ENCODE measurements around the gene PIM3.
"Not testable (repeated sequence)": the region's sequence is repeated elsewhere in the genome, so short reads cannot be mapped to it uniquely, and the experiment has no call there.

The PIM3 gene

GRCh38 chr22:49942565-49943404, 17.8 kb upstream of the PIM3 start:
- DNase-seq = no peak

- no peak for DNase-seq
These were observed 17.2 kb upstream of the PIM3 start for GRCh38 chr22:49943405-49943765.

GRCh38 chr22:49943771-49944398, 16.7 kb upstream of the PIM3 start:
- DNase-seq = no peak

DNA sequence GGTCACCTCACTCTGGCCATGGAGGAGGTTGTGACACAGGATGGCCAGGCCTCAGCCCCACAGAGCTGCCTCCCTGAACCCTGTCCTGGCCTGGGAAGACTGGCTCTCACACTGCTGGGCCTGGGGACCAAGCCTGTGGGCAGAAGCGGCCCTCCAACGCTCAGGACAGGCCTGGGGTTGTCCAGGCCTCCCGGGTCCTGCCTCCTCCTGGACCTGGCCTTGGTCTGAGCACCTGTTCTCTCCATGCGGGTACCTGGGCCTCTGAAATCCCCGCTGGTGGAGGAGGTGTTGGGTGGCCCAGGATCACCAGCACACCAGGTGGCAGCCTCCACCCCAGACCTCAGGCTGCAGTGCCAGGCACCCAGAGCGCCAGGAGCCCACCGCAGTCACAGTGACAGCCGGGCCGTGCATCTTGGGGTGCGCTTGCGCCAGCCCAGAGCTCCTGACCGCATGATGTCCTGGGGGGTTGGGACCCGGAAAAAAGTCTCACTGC, 16.1 kb upstream of the PIM3 start:
- no peak for DNase-seq

GRCh38 chr22:49945042-49945794, 15.4 kb upstream of the PIM3 start:
- not testable (repeated sequence) for DNase-seq

DNA sequence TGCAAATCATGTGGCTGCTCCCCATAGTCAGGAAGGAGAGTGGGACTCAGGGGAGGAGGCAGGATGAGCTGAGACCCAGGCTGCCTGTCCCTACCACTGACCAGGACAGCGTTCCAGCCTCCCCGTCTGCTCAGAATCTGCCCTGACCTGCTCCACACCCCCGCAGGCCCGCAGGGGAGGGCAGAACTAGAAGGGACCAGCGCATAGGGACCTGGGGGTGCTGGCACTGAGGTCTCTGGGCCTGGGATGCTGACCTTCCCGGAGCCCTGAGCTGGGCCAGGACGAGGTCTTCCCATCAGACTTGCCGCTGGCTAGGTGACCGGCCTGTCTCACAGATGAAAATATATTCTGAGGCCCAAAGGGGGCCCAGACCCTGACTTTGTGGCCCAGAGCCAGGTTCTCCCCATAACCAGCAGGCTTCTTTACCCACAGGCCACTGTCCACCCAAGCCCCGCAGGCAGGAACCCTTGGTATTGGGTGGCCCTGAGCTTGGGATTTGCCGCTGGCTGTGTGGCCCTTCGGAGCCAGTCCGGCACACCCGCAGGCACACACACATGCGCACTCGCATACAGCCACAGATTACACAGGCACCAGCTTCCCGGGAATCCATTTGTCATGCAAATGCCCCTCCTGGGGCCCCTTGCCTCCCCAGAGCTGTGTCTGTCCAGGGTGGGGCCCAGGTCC, 13.8 kb upstream of the PIM3 start:
- DNase-seq = no peak

DNA sequence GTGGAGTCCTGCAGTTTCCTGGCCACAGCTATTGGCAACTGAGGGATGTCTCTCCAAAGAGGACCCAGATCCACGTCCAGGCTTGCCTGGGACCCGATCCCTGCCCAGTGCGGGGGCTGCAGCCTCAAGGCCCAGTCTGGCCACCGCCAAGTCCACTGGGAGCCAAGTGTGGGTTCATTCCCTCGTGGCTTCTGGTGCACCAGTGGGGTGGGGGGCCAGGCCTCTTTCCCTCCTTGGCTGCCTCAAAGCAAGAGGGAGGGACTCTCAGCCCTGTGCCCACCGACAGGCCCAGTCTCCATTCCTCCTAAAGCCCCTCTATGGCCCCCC, 13.3 kb upstream of the PIM3 start:
- DNase-seq = no peak

DNA sequence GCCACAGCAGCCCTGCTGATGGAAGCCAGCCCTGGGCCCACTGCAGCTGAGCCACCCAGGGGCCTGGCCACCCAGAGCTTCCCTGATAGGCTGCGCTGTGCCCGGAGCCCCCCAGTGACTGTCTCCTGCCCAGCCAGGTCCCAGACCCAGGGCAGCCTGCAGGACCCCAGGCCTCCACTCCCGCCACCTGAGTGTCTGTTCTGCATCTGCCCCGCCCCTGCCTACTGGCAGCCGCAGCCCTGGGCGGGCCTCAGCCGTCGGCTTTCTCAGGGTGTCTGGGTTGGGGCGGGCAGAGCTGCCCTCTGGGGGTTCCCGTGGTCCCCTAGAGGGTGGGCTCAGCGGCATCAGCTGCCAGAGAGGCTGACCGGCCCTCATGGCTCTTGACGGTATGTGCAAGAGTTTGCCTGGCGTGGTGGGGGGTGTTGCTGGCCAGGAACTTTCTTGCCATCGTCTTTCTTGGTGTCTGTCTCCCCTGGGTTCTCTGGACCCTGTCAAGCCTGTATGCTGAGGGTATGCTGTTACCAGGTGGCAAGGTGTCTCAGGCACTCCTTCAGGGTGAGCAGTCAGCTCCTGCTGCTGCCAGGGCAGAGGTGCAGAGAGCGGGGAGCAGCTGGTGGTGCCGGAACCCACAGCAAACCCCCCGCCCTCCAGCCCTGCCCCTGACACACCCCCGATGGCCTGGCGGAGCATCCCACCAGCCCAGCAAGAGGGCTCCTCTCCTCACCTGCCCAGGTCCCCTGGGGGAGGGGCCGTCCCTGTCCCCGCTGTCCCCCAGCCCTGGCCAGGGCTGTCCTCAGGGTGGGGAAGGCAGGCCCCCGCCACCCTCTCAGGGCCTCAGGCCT, 12.2 kb upstream of the PIM3 start:
- DNase-seq = peak; percentile 16

GRCh38 chr22:49948958-49949913, 11.3 kb upstream of the PIM3 start:
- DNase-seq = peak; percentile 35

- peak; percentile 26 for DNase-seq
These were observed 10.7 kb upstream of the PIM3 start for GRCh38 chr22:49949914-49950292.

DNA sequence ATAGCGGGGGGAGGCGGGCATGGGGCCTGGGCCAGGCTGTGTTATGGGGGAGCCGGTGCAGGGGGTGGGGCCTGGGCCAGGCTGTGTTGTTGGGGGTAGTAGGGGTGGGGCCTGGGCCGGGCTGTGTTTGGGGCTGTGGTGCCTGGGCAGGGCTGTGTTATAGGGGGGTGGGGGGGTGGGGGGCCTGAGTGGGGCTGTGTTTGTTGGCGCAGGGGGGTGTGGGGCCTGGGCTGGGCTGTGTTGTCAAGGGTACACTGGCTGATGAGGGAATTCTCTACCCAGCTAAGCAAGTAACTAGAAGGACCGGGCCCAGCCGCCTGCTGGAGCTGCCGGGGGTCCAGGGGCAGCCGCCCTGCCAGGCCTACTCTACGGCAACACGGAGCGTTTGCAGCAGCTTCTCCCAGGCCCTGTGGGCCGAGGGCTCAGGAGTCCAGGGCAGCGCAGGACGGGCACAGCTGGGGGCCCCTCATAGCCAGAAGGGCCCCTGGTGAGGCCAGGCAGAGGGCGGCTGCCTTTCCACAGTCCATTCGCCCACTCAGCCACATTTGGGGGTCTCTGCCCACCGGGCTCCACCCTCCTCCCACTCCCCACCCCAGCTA, 10.1 kb upstream of the PIM3 start:
- DNase-seq = peak; percentile 29

DNA sequence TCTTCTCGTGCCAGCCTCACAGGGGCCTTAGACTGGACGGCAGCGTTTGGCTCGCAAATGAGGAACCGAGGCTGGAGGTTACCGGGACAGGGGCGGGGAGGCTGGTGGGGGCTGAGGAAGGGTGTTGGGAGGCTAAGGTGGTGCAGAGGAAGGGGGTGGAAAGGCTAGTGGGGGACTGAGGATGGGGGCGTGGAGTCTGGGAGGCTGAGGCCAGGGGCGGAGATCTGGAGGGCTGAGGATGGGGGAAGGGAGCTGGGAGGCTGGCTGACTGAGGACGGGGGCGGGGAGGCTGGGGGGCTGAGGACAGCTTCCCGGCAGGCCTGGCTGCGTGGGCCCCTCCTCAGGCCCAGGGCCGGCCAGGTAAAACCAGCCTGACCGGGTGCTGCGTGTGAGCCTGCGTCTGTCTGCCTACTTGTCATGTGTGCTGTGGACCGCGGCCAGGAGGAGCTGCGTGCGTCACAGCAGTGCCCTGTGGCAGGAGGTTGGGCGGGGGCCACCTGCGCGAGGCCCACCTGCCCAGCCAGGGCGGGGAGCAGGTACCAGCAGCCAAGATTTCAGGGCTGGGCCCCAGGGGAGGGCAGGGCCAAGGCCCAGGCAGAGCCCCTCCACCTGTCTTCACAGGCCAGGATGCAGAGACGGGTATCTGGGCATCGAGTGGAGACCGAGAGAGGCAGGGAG, 9.4 kb upstream of the PIM3 start:
- peak; percentile 66 for DNase-seq

- no peak for DNase-seq
These were observed 8.9 kb upstream of the PIM3 start for GRCh38 chr22:49951678-49951985.

- peak; percentile 56 for DNase-seq
These were observed 8.3 kb upstream of the PIM3 start for GRCh38 chr22:49951986-49952896.

- DNase-seq = no peak
These were observed 7.4 kb upstream of the PIM3 start for GRCh38 chr22:49953027-49953679.

DNA sequence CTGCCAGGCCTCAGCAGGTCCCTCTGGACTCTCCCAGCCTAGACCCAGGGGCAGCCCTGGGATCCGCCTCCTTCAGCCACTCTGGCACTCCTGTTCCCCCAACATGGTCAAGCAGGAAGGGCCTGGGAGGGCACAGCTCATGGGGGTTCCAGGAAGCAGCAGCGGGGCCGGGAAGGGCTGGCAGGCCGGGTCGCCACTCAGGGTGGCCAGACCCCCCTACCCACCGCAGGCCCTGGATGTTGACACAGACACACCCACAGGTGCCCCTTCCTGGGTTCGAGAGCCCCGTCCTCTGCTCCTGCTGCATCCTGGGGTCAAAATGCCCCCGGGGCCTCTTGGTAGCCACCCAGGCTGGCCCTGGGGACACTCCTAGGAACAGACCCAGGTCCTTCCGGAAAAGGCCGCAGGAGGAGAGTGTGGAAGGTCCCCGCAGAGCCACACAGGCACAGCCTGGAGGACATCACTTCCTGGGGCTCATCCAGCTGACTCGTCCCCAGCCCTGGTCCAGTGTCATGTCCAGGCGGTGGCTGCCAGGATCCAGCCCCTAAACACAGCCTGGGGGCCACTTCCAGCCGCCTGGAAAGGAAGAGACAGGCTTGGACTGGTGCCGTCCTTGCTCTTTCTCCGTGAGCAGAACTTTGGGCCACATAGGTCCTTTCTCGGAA, 6.8 kb upstream of the PIM3 start:
- DNase-seq = no peak

GRCh38 chr22:49954354-49954753, 6.2 kb upstream of the PIM3 start:
- DNase-seq = no peak
